ENCODE data around the gene MYCL.
"Not testable (repeated sequence)": the region's sequence is repeated elsewhere in the genome, so short reads cannot be mapped to it uniquely, and the experiment has no call there.

Gene MYCL

DNA sequence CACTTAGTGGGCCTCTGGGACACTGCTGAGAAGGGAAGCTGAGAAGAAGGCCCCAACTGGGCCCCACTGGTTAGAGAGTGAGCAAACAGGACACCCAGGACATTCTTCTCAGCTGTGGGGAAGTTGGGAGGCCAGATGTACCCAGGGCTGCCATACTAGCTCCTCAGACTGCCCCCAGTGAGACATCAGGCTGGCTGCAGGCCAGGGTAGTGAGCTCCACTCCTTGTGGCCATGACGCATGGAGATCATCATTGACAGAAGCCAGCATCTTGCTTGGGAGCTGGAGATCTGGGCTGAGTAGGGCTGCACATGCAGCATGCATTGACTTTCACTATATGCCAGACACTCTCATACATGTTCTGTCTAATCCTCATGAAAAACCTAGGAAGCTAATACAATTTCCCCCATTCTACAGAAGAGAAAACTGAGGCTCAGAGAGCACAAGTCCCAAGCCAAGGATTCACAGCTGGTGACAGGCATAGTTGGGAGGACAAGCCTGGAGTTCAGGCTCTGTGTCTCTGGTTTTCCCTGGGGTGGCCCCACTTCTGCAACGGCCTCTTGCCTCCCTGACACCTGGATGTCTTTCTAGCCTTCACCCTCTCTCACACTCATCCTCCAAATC lies 24.1 kb upstream of the MYCL start:
- DNase-seq = no peak

GRCh38 chr1:39922251-39922688 lies 20.6 kb upstream of the MYCL start:
- Histone ChIP-seq H3K4me1 (peaks cover 0 to 4% (median 0%) of the 10 kb centered on the region in 4 donors), H3K27me3 (peaks cover 0 to 26% of the 10 kb centered on the region in 2 donors), H3K27ac (no peak overlapping the region), H3K4me3 (no peak overlapping the region), H3K9me3 (no peaks in the 10 kb centered on the region), H3K36me3 (no peaks in the 10 kb centered on the region)
- intact Hi-C loops (cut with DNase I; ENCODE audit: low total_unique reads) = loop anchor here (1.0 kb wide), 1 partner anchor 47 kb away; no protein-coding TSS in a partner anchor
- no peak for TF ChIP-seq CTCF (IDR thresholded peaks at IDR 0.05)
- no peak for DNase-seq

More for the DNA sequence above, 24.1 kb upstream of the MYCL start:
- Histone ChIP-seq H3K27me3 (peaks cover 0 to 24% of the 10 kb centered on the region in 2 donors), H3K36me3 (no peaks in the 10 kb centered on the region), H3K27ac (no peak overlapping the region), H3K4me1 (peaks cover 0 to 6% (median 0%) of the 10 kb centered on the region in 4 donors), H3K4me3 (no peak overlapping the region), H3K9me3 (no peaks in the 10 kb centered on the region)
- intact Hi-C loops (cut with DNase I; ENCODE audit: low total_unique reads) = no loop called here
- TF ChIP-seq CTCF (IDR thresholded peaks at IDR 0.05) = no peak

DNA sequence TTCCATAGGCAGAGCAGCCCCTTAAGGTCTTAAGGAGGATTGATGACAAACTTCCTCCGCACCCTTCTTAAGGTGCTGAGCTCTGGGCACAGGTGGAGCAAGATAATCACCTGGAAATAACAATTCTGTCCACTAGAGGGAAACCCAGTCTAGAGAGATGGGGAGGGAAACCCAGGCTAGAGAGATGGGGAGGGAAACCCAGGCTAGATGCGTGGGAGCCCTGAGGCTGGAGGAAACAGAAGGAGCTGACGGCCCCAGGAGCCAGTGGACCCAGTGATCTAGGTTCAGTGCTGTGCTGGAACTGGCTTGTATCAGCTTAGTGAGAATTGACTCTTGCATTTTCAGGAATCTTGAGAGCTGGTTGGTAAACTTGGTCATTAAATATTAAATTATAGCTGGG lies 17.8 kb upstream of the MYCL start:
- DNase-seq = no peak
- peak; percentile 32 to 50 for TF ChIP-seq CTCF (IDR thresholded peaks at IDR 0.05)
- H3K4me3 ChIP-seq = no peak overlapping the region
- no peaks in the 10 kb centered on the region for H3K36me3 ChIP-seq
- peaks cover 0 to 26% of the 10 kb centered on the region in 2 donors for H3K27me3 ChIP-seq
- no peaks in the 10 kb centered on the region for H3K4me1 ChIP-seq
- no peaks in the 10 kb centered on the region for H3K9me3 ChIP-seq
- intact Hi-C loops (cut with DNase I; ENCODE audit: low total_unique reads) = no loop called here
- no peak overlapping the region for H3K27ac ChIP-seq

DNA sequence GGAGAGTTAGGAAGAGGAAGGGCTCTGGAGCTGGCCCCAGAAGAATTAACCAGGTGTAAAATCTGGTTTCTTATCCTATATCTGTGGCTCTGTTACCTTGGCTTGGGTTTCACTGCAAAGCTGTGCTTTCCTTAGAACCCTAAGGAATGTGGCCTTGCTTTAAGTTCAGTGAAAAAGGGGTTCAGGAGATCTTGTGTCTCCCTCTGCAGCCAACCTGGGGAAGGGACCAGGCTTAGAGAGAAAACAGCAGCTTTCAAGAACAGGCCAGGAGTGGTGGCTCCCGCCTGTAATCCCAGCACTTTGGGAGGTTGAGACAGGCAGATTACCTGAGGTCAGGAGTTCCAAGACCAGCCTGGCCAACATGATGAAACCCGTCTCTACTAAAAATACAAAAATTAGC lies 16.1 kb upstream of the MYCL start:
- no peak overlapping the region for H3K27ac ChIP-seq
- DNase-seq = no peak
- no peaks in the 10 kb centered on the region for H3K9me3 ChIP-seq
- no peaks in the 10 kb centered on the region for H3K36me3 ChIP-seq
- no peak for TF ChIP-seq CTCF (IDR thresholded peaks at IDR 0.05)
- H3K27me3 ChIP-seq = peaks cover 0 to 17% of the 10 kb centered on the region in 2 donors
- H3K4me1 ChIP-seq = no peaks in the 10 kb centered on the region
- no peak overlapping the region for H3K4me3 ChIP-seq
- intact Hi-C loops (cut with DNase I; ENCODE audit: low total_unique reads) = no loop called here

DNA sequence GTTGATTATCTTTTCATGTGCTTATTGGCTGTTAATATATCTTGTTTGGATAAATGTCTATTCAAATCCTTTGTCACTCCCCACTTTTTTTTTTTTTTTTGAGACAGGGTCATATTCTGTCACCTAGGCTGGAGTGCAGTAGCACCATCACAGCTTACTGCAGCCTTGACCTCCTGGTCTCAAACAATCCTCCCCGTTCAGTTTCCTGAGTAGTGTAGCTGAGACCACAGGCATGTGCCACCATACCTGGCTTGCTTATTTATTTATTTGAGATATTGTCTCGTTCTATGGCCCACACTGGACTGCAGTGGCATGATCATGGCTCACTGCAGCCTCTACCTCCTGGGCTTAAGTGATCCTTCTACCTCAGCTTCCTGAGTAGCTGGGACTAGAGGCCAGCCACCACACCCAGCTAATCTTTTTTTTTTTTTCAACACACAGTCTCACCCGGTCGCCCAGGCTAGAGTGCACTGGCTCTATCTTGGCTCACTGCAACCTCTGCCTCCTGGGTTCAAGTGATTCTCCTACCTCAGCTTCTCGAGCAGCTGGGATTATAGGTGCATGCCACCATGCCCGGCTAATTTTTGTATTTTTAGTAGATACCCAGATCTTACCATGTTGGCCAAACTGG lies 13.9 kb upstream of the MYCL start:
- Histone ChIP-seq H3K27ac (no peak overlapping the region), H3K4me3 (no peak overlapping the region), H3K36me3 (no peaks in the 10 kb centered on the region), H3K4me1 (no peaks in the 10 kb centered on the region), H3K27me3 (peaks cover 0 to 11% of the 10 kb centered on the region in 2 donors), H3K9me3 (no peaks in the 10 kb centered on the region)
- no peak for DNase-seq
- intact Hi-C loops (cut with DNase I; ENCODE audit: low total_unique reads) = no loop called here
- no peak for TF ChIP-seq CTCF (IDR thresholded peaks at IDR 0.05)

DNA sequence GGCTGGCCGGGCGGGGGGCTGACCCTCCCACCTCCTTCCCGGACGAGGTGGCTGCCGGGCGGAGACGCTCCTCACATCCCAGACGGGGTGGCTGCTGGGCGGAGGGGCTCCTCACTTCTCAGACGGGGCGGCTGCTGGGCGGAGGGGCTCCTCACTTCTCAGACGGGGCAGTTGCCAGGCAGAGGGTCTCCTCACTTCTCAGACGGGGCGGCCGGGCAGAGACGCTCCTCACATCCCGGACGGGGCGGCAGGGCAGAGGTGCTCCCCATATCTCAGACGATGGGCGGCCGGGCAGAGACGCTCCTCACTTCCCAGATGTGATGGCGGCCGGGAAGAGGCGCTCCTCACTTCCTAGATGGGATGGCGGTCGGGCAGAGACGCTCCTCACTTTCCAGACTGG lies 11.4 kb upstream of the MYCL start:
- H3K4me1 ChIP-seq; H3K36me3 ChIP-seq; H3K9me3 ChIP-seq; DNase-seq; intact Hi-C loops (cut with DNase I; ENCODE audit: low total_unique reads); H3K27ac ChIP-seq; H3K4me3 ChIP-seq: not testable (repeated sequence)
- peaks cover 0 to 20% of the 10 kb centered on the region in 2 donors for H3K27me3 ChIP-seq

All from tibial artery (tissue), 4 donors.